Measurements from ENCODE around the gene CYTIP.

Gene CYTIP

GRCh38 chr2:157460897-157461296 is 17.0 kb upstream of the CYTIP start:
- DNase-seq, result no peak

- no peak for DNase-seq
Observed at GRCh38 chr2:157460384-157460837, 16.5 kb upstream of the CYTIP start.

GRCh38 chr2:157459486-157459885 is 15.6 kb upstream of the CYTIP start:
- no peak for DNase-seq

DNA sequence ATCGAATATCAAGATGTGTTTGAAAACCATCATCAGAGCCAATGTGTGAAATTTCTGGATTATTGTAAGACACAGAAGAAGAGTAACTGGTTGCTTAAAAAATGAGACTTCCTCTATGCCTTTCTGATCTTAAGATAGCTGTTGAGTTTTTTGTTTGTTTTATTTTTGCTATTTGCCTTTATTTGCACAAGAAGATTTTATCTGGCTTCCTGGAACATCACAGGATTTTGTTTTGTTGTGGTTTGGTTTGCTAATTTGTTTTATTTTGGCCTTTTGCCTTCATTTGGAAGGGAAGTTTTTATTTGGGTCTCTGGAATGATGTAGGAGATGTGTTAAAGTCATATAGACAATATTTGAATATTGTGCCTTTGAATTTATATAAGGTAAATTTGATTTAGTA is 3.9 kb upstream of the CYTIP start:
- DNase-seq, result peak in 1 of 2 donors; percentile 69

- no peak for DNase-seq
Observed at GRCh38 chr2:157447031-157447430, 3.1 kb upstream of the CYTIP start.

GRCh38 chr2:157444641-157445040 is 752 bp upstream of the CYTIP start:
- peak; percentile 58 to 68 for DNase-seq

GRCh38 chr2:157443090-157443489 is 799 bp downstream of the CYTIP start:
- peak in 1 of 2 donors; percentile 53 for DNase-seq

DNA sequence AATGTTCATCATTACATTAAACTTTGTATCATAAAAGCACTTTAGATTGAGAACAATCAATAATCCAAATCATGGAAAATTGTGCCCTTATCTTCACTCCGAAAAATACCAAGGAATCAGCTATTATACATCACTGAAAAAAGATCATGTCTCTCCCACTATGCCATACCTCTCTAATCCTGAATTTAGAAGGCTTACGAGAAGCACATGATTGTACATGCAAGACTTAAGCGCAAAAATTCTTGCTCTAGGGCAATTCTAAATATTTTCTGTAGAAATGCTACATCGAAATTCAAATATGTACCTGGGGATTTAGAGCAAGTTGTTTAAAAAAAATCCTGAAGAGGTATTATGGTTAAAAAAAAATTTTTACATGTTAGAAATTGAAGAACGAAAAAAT is 1.3 kb downstream of the CYTIP start:
- DNase-seq, result peak in 1 of 2 donors; percentile 40

- DNase-seq, result peak in 1 of 2 donors; percentile 58
Observed at GRCh38 chr2:157442191-157442590, 1.7 kb downstream of the CYTIP start.

DNA sequence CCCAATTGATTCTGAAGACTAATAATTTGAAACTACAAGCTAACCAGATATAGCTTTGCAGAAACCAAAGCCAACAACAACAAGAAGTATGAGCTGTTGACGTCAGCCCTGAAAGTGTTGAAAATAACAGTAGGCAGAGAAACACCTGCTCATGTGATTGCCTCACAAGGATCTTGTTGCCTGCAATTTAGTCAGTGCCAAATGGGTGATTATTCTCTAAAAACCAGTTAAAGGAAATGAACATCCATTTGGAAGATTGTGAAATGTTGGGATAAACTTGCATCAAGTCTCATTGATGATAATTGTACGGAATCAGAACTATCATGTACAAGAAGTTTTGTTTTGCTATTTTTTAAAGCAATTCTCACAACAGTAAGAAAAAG is 2.8 kb downstream of the CYTIP start:
- DNase-seq, result peak; percentile 74 to 84

- no peak for DNase-seq
Observed at GRCh38 chr2:157440404-157441071, 3.4 kb downstream of the CYTIP start.

GRCh38 chr2:157439824-157440186 is 4.1 kb downstream of the CYTIP start:
- peak; percentile 46 to 68 for DNase-seq

DNA sequence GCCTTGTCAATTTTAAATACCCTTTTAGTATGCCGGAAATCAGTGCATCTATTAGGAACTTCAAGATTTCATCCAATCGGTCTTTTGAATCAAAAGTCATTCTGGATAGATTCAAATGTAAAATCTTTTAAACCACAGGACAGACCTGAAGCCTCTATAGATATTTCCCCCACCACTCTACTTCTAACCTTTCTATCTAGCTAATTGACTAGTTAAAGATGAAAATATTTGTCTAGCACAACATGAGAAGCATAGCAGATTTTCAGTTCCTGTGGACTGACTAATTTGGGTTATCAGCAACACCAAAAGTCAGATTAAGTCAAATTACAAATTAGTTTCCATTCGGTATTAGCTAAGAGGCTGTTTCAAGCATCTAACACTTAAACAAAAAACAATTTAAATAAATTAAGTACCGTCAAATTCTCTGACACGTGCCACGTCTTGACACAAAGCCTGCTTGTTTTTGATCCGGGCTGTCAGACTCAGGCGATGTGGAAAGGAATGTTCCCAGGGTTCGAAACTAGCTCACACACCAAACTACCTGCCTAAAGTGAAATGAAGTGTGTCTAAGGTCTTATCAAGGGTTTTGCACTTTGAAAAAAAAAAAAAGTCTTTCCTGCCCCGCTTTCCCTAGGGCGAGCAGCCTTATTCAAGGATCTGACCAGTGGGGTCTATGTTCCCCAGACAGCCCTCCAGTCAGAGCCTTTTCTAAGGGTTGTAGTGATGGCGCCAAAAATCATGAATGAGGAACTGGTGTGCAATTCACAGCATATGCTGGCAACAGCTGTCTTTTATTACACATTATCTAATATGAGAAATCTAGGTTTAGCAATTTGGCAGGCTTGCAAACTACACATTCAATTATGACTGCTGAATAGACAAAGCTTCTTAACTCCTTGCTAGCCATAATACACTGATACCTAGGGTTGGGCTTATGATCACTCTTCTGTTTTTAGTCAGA is 4.7 kb downstream of the CYTIP start:
- DNase-seq, result peak in 1 of 2 donors; percentile 58

GRCh38 chr2:157433394-157433793 is 10.5 kb downstream of the CYTIP start:
- peak in 1 of 2 donors; percentile 36 for DNase-seq

DNA sequence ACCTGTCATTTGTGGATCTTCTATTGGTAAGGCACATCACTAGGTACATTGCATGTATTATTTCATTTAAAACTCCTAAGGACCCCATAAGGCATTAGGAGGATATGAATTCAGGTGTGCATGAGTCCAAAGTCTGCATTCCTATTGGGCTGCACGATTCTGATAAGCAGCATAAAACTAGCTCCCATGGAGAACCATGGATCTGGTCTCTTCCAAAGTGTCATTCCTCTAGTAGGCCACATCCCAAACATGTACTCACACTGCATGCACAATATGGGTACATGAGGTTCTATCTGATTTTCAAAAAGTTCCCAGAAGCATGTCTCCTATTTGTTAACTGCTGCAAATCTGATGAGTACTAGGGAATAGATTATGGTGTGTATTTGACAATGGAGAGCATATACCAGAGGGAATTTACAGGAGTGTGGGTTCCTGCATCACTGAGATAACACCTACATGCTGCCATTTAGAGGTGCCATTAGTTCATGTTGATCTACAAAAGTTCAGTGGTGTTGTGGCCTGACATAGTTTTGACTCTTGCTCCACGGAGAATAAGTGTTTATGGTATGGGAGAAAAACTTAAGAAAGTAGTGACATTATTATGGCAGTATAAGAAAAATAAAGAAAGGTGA is 11.3 kb downstream of the CYTIP start:
- DNase-seq, result peak in 1 of 2 donors; percentile 20

- DNase-seq, result no peak
Observed at GRCh38 chr2:157431176-157431575, 12.7 kb downstream of the CYTIP start.

DNA sequence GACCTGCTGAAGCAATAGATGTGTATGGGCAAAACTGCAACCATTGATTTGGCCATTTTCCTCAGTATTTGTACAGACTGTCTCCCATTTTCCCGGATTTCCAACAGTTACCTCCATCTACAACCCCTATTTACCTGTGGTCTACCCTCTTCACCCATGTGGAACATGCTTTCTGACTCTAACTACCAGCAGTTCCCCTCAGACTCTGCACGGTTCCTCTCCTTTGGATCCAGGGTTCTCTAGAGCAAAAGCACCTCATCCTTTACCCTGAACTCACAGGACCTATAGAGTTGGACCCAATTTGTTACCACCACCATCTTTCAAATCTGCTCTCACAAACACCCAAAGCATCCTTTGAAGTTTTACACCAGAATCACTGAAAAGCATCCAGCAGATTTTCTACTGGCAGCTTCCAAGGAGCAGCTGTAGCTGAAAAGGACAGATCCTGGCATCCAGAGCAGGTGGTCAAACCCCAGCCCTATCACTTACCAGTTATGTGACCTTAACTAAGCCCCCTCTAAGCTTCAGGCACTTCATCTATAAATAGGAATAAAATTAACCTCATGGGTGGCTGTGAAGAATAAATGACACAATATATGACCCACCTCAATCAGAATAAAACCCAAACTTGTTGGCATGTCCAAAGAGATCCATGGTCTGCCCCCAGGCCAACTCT is 15.3 kb downstream of the CYTIP start:
- DNase-seq, result no peak

- DNase-seq, result no peak
Observed at GRCh38 chr2:157427922-157428303, 16.0 kb downstream of the CYTIP start.

GRCh38 chr2:157427003-157427921 is 16.6 kb downstream of the CYTIP start:
- no peak for DNase-seq

DNA sequence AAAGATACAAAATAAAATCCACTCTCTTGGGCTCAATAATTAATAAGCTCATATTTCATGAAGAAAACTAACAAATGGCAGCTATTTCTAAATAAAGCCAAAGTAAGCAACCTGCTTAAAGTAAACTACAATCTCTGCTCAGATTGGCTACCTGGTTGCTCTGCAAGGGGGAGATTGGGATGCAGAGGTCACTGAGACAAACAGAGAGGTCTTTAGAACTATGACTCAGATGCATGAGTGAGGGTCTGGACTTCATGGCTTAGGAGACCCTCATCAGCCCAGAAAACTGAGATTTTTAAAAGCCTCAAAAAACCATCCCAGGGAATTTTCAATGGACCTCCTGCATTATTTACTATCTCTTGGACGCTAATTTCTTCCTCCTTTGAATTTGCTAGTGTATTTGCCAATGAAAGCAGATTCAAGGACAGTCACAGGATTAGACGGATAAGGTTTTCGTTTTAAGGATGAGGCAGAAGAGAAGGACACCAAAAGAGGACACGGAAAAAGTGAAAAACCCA is 17.4 kb downstream of the CYTIP start:
- DNase-seq, result no peak

DNA sequence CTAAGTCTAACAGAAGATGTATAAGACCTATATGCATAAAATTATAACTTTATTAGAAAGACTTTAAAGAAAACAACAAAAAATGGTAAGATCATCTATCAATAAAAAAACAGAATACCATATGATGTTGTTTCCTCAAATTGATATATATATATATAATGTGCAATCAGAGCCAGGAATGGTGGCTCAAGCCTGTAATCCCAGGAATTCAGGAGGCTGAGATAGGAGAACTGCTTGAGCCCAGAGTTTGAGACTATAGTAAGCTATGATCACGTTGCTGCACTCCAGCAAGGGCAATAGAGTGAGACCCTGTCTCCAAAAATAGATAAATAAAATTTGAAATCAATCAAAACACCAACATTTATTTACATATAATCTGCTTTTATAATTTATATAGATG is 19.5 kb downstream of the CYTIP start:
- no peak for DNase-seq

- DNase-seq, result no peak
Observed at GRCh38 chr2:157421964-157422363, 21.9 kb downstream of the CYTIP start.

Data from CD4-positive, alpha-beta T cell treated with Interferon alpha-2 for 1 hour (primary cell).